Right cardiac atrium (tissue), 5 donors: ENCODE data around the gene IRF2BP1. TPM values are rescaled to one million over a fixed set of nuclear protein-coding genes. Genes with fewer than 3 reads are reported as not detected.

Experiments
- ATAC-seq, 2 donors: fragments of 200-7000 bp; cut with Tn5 transposase; one replicate each; pipeline versions ENCODE4 v1.8.0 to v1.9.1; 2020; ENCODE audit warnings: moderate library complexity in 2 of 2, mild to moderate bottlenecking in 1 of 2
- DNase-seq, 3 donors: peaks; one replicate each; pipeline ENCODE4 v3.0.0-alpha.2; 2020
- H3K27ac ChIP-seq: one replicate; pipeline ENCODE4 v1.5.1; 2013; ENCODE audit warnings: mild to moderate bottlenecking, low read length, control low read depth, moderate library complexity
- H3K27me3 ChIP-seq: one replicate; pipeline ENCODE4 v1.6.1; 2013; ENCODE audit not compliant: control insufficient read depth, insufficient read depth
- H3K4me1 ChIP-seq: one replicate; pipeline ENCODE4 v1.6.1; 2013; ENCODE audit warnings: low read length; ENCODE audit not compliant: control insufficient read depth, insufficient read depth
- H3K4me3 ChIP-seq: one replicate; pipeline ENCODE4 v1.5.1; 2013; ENCODE audit warnings: low read length, control low read depth
- H3K9me3 ChIP-seq: one replicate; pipeline ENCODE4 v1.6.1; 2013; ENCODE audit warnings: low read length; ENCODE audit not compliant: control insufficient read depth
- WGBS: extraction: QIAGEN DNeasy Blood & Tissue Kit; methylation state at CpG from one replicate; pipeline ENCODE4 v1.1.7; 2013; 5-methylcytosine and 5-hydroxymethylcytosine counted together
- intact Hi-C, 4 donors: fragments of 100-400 bp; cut with DNase I; formaldehyde crosslinking; loops; one replicate each; pipeline versions ENCODE4 v1.11.0 to v1.14.0; 2022 to 2023
- long read RNA-seq, 4 donors: library from polyadenylated mRNA; unstranded; transcript quantifications; one replicate each; pipeline ENCODE4 v2.0.0, GENCODE V29; 2020 to 2021
- polyA plus RNA-seq: library from polyadenylated mRNA; stranded (reverse); fragments of 200-250 nt; gene quantifications from one replicate; pipeline ENCODE4 v1.2.3, GENCODE V29; 2013
- total RNA-seq, 4 donors: library from RNA; stranded (reverse); fragmentation: NEBNext Ultra II Directional; extraction: Animal tissue kit (Norgen Biotek cat#: 25700); gene quantifications; one replicate each; pipeline ENCODE4 v1.2.1, GENCODE V29; 2021
- donor health status: healthy with polysubstance abuse.
- donor health status: DM: no; HTN: yes; CAD: no.
- donor health status: DM: no; HTN: no; CAD: no.
- donor health status: DM: no; HTN: yes; CAD: no; lungs with severe emphysema.
- donor health status: DM: yes; HTN: yes; CAD: no.

IRF2BP1 gene
- total RNA-seq (10 to 100 TPM; 21.5 to 23.4 (median 22.5) TPM), polyA plus RNA-seq (17.5 TPM)
- long read RNA-seq, donor 1, transcript IRF2BP1-201 (1 exons, 2,564 nt) = major isoform, 65 of 65 reads
- long read RNA-seq, donor 1, partial matches to known transcripts = 0 of 65 reads
- long read RNA-seq, donor 1, other reads (novel, unspliced or antisense) = 0 of 65 reads
- long read RNA-seq, donor 2, transcript IRF2BP1-201 (1 exons, 2,564 nt) = major isoform, 41 of 41 reads
- long read RNA-seq, donor 2, partial matches to known transcripts = 0 of 41 reads
- long read RNA-seq, donor 2, other reads (novel, unspliced or antisense) = 0 of 41 reads
- long read RNA-seq, donor 3, transcript IRF2BP1-201 (1 exons, 2,564 nt) = major isoform, 6 of 6 reads
- long read RNA-seq, donor 3, partial matches to known transcripts = 0 of 6 reads
- long read RNA-seq, donor 3, other reads (novel, unspliced or antisense) = 0 of 6 reads
- long read RNA-seq, donor 4, transcript IRF2BP1-201 (1 exons, 2,564 nt) = major isoform, 30 of 30 reads
- long read RNA-seq, donor 4, partial matches to known transcripts = 0 of 30 reads
- long read RNA-seq, donor 4, other reads (novel, unspliced or antisense) = 0 of 30 reads

GRCh38 chr19:45885556-45886426 is at the start of gene IRF2BP1:
Gene IRF2BP1 (minus strand): TSS chr19:45886141. CDS start chr19:45885774, 367 bp downstream.
- ATAC-seq = peak; percentile 85 to 89
- intact Hi-C loops = no loop called here

GRCh38 chr19:45935267-45935666 is 49.3 kb upstream of the IRF2BP1 start:
- intact Hi-C loops = no loop called here
- WGBS = 69% methylated on average over 19 of the region's 19 CpGs
- H3K27me3 ChIP-seq = no peaks in the 10 kb centered on the region

More at GRCh38 chr19:45885556-45886426, at the start of gene IRF2BP1:
- Histone ChIP-seq H3K27me3 (no peaks in the 10 kb centered on the region), H3K4me1 (peaks cover 4% of the 10 kb centered on the region), H3K27ac (peak within 1 kb of the TSS; percentile 73), H3K9me3 (no peaks in the 10 kb centered on the region), H3K4me3 (peak within 1 kb of the TSS; percentile 75)
- DNase-seq = peak; percentile 94 to 97 (median 96)
- WGBS = under 1% methylated on average over 107 of the region's 107 CpGs

GRCh38 chr19:45934551-45935230 is 48.8 kb upstream of the IRF2BP1 start:
- no peak overlapping the region for H3K27ac ChIP-seq
- no peak overlapping the region for H3K4me3 ChIP-seq
- no peaks in the 10 kb centered on the region for H3K4me1 ChIP-seq
- no peaks in the 10 kb centered on the region for H3K9me3 ChIP-seq
- no peaks in the 10 kb centered on the region for H3K27me3 ChIP-seq
- no peak for DNase-seq
- intact Hi-C loops = no loop called here
- WGBS = 37% methylated on average over 19 of the region's 19 CpGs
- ATAC-seq = no peak

More at GRCh38 chr19:45935267-45935666, 49.3 kb upstream of the IRF2BP1 start:
- Histone ChIP-seq H3K4me1 (no peaks in the 10 kb centered on the region), H3K27ac (no peak overlapping the region), H3K4me3 (no peak overlapping the region), H3K9me3 (no peaks in the 10 kb centered on the region)
- ATAC-seq (no peak), DNase-seq (no peak)

- Histone ChIP-seq H3K9me3 (no peaks in the 10 kb centered on the region), H3K4me1 (no peaks in the 10 kb centered on the region), H3K4me3 (no peak overlapping the region), H3K27me3 (no peaks in the 10 kb centered on the region), H3K27ac (no peak overlapping the region)
- ATAC-seq (no peak), DNase-seq (no peak)
- WGBS = 67% methylated on average over 9 of the region's 9 CpGs
- intact Hi-C loops = no loop called here
Measured at GRCh38 chr19:45933759-45934158, 47.8 kb upstream of the IRF2BP1 start.

- Histone ChIP-seq H3K4me1 (no peaks in the 10 kb centered on the region), H3K4me3 (no peak overlapping the region), H3K9me3 (no peaks in the 10 kb centered on the region), H3K27me3 (no peaks in the 10 kb centered on the region), H3K27ac (no peak overlapping the region)
- 63% methylated on average over 3 of the region's 3 CpGs for WGBS
- no peak for DNase-seq
- ATAC-seq = no peak
- intact Hi-C loops = no loop called here
Measured at GRCh38 chr19:45931055-45931454, 45.1 kb upstream of the IRF2BP1 start.

GRCh38 chr19:45929247-45929646 is 43.3 kb upstream of the IRF2BP1 start:
- 76% methylated on average over 2 of the region's 2 CpGs for WGBS
- DNase-seq (no peak), ATAC-seq (no peak)
- H3K4me3 ChIP-seq = no peak overlapping the region
- no peak overlapping the region for H3K27ac ChIP-seq
- no peaks in the 10 kb centered on the region for H3K9me3 ChIP-seq
- no peaks in the 10 kb centered on the region for H3K4me1 ChIP-seq
- intact Hi-C loops = no loop called here
- no peaks in the 10 kb centered on the region for H3K27me3 ChIP-seq

GRCh38 chr19:45927565-45928261 is 41.8 kb upstream of the IRF2BP1 start:
- H3K27me3 ChIP-seq = no peaks in the 10 kb centered on the region
- H3K4me1 ChIP-seq = no peaks in the 10 kb centered on the region
- no peak overlapping the region for H3K27ac ChIP-seq
- intact Hi-C loops = no loop called here
- H3K4me3 ChIP-seq = no peak overlapping the region
- ATAC-seq (peak; percentile 89 to 92), DNase-seq (peak; percentile 91 to 96 (median 92))
- 8% methylated on average over 33 of the region's 33 CpGs for WGBS
- H3K9me3 ChIP-seq = no peaks in the 10 kb centered on the region

GRCh38 chr19:45924891-45925447 is 39.0 kb upstream of the IRF2BP1 start:
- Histone ChIP-seq H3K4me1 (no peaks in the 10 kb centered on the region), H3K27ac (no peak overlapping the region), H3K9me3 (no peaks in the 10 kb centered on the region), H3K27me3 (no peaks in the 10 kb centered on the region), H3K4me3 (no peak overlapping the region)
- no peak for ATAC-seq
- intact Hi-C loops = no loop called here
- WGBS = 69% methylated on average over 6 of the region's 6 CpGs
- DNase-seq = no peak

- Histone ChIP-seq H3K27ac (no peak overlapping the region), H3K9me3 (no peaks in the 10 kb centered on the region), H3K4me1 (no peaks in the 10 kb centered on the region), H3K27me3 (no peaks in the 10 kb centered on the region), H3K4me3 (no peak overlapping the region)
- DNase-seq (no peak), ATAC-seq (no peak)
- 60% methylated on average over 9 of the region's 9 CpGs for WGBS
- intact Hi-C loops = no loop called here
Measured at GRCh38 chr19:45922281-45922680, 36.3 kb upstream of the IRF2BP1 start.

GRCh38 chr19:45920458-45920857 is 34.5 kb upstream of the IRF2BP1 start:
- Histone ChIP-seq H3K9me3 (no peaks in the 10 kb centered on the region), H3K27ac (no peak overlapping the region), H3K4me1 (no peaks in the 10 kb centered on the region), H3K4me3 (no peak overlapping the region), H3K27me3 (no peaks in the 10 kb centered on the region)
- DNase-seq (no peak), ATAC-seq (no peak)
- intact Hi-C loops = no loop called here
- 65% methylated on average over 8 of the region's 8 CpGs for WGBS
